Testis (tissue), 3 donors: Measurements from ENCODE around the gene CLPSL2. TPM values are rescaled to one million over a fixed set of nuclear protein-coding genes. Genes with fewer than 3 reads are reported as not detected.

Experiments used
- DNase-seq: peaks from one replicate; pipeline ENCODE4 v3.0.0-alpha.2; 2019
- H3K27ac ChIP-seq, 2 donors: fragments of 200-600 bp; sonication (generic); one replicate each; pipeline ENCODE4 v1.5.1; 2019
- H3K27me3 ChIP-seq: fragments of 200-600 bp; sonication (generic); one replicate; pipeline ENCODE4 v1.5.1; 2019
- H3K36me3 ChIP-seq: fragments of 200-600 bp; sonication (generic); one replicate; pipeline ENCODE4 v1.5.1; 2017; ENCODE audit warnings: low read depth; ENCODE audit errors: missing control alignments
- H3K4me1 ChIP-seq: fragments of 200-600 bp; sonication (generic); one replicate; pipeline ENCODE4 v1.5.1; 2019
- H3K4me3 ChIP-seq, 2 donors: fragments of 200-600 bp; sonication (generic); one replicate each; pipeline ENCODE4 v1.5.1; 2017 to 2019
- H3K9me3 ChIP-seq: fragments of 200-600 bp; sonication (generic); one replicate; pipeline ENCODE4 v1.5.1; 2017
- POLR2A ChIP-seq: fragments of 450-650 bp; IDR thresholded peaks from one replicate; pipeline ENCODE4 v1.6.1; 2017; ENCODE audit warnings: antibody characterized with exemption, mild to moderate bottlenecking, moderate library complexity
- WGBS, 2 donors: methylation state at CpG; one replicate each; pipeline ENCODE4 v1.1.5; 2018; 5-methylcytosine and 5-hydroxymethylcytosine counted together
- intact Hi-C: fragments of 100-400 bp; cut with DNase I; formaldehyde crosslinking; loops from one replicate; pipeline ENCODE4 v1.15.1; 2023; ENCODE audit warnings: low total_unique reads
- polyA plus RNA-seq: library from polyadenylated mRNA; stranded (reverse); fragments of 350-450 nt; fragmentation: Illumina TruSeq; extraction: RNeasy Lipid Tissue Mini Kit (QIAGEN cat#74804); gene quantifications from one replicate; pipeline ENCODE4 v1.2.3, GENCODE V29; 2014; ENCODE audit warnings: low read depth, low replicate concordance; ENCODE audit not compliant: insufficient read depth
- total RNA-seq, 2 donors: library from RNA; depleted of rRNA; stranded (reverse); fragments of >200 nt; gene quantifications; one replicate each; pipeline ENCODE4 v1.2.3, GENCODE V29; 2016
- TF ChIP-seq, protein P1 (sequence below), 3 experiments: fragments of 450-650 bp in 2 of 3; fragments of 200-600 bp in 1 of 3; sonication (generic) in 1 of 3; IDR thresholded peaks; one replicate each; pipeline ENCODE4 v1.5.1; 2016 to 2019; ENCODE audit warnings: antibody characterized with exemption in 3 of 3, mild to moderate bottlenecking in 2 of 3, moderate library complexity in 1 of 3

CLPSL2 gene
- total and polyA plus RNA-seq, 3 donors from 2014 or later: not detected

DNA sequence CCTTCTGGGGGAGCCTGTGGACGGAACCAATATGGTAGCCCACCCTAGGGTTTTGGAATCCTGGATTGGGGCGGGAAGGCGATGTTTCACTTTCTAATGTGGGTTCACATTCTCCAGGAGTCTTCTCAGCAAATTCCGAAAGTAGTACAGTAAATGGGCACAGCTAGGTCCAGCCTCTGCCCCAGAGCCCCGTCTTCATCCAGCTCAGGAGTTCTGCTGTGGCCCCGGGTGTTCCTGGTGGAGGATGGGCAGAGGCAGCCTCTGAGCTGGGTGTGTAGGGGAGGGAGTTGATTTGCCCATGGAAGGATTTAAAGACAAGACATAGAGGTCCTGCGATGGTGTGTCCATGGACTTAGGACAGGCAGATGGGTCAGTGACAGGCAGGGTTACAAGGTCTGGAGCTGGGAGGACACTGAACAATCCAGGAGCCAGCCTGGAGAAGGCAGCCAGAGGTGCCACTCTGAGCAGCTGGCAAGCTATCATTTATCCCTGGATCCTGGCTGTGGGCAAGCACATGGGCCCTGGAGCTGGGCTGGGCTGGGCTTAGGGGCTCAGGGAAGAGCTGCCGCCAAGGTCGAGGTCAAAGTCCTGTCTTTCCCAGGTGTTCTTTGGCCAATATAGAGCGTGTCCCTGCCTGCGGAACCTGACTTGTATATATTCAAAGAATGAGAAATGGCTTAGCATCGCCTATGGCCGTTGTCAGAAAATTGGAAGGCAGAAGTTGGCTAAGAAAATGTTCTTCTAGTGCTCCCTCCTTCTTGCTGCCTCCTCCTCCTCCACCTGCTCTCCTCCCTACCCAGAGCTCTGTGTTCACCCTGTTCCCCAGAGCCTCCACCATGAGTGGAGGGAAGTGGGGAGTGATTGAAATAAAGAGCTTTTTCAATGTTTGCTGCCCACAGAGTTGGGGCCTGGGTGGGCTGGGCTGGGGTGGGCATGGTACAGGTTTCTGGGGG is 11.1 kb downstream of the CLPSL2 start:
- DNase-seq: no peak
- 68 to 76% methylated on average over 13 of the region's 13 CpGs for WGBS, 2 donors
- TF ChIP-seq, protein P1, sequence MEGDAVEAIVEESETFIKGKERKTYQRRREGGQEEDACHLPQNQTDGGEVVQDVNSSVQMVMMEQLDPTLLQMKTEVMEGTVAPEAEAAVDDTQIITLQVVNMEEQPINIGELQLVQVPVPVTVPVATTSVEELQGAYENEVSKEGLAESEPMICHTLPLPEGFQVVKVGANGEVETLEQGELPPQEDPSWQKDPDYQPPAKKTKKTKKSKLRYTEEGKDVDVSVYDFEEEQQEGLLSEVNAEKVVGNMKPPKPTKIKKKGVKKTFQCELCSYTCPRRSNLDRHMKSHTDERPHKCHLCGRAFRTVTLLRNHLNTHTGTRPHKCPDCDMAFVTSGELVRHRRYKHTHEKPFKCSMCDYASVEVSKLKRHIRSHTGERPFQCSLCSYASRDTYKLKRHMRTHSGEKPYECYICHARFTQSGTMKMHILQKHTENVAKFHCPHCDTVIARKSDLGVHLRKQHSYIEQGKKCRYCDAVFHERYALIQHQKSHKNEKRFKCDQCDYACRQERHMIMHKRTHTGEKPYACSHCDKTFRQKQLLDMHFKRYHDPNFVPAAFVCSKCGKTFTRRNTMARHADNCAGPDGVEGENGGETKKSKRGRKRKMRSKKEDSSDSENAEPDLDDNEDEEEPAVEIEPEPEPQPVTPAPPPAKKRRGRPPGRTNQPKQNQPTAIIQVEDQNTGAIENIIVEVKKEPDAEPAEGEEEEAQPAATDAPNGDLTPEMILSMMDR (IDR thresholded peaks at IDR 0.05): no peak
- no peak for TF ChIP-seq POLR2A

DNA sequence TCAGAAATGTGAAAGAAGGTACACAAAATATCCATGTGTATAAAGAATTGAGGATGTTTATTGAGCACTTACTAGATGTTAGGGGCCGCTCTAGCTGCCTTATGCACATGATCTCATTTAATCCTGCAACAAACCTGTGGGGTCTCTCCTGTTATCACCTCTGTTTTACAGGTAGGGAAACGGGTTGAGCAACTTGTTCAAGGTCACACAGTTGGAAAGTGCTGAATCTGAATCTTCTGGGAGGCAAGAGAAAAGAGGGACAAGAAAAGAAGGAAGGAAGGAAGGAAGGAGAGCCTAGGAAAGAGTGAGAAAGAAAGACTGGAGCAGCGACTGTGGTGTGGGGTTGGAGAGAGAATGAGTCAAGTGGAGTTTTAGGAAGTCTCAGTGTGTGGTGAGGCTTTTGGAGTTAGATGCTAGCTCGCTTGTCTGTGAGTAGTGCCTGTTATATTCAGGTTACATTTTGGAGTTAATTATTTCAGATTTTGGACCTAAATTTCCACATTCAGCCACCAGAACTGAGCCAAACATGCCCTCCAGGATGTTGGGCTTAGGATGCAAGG is 12.1 kb downstream of the CLPSL2 start:
- Histone ChIP-seq H3K9me3 (no peaks in the 10 kb centered on the region), H3K4me1 (no peaks in the 10 kb centered on the region), H3K4me3 (no peak overlapping the region), H3K36me3 (no peaks in the 10 kb centered on the region), H3K27ac (no peak overlapping the region), H3K27me3 (no peaks in the 10 kb centered on the region)
- DNase-seq: no peak
- intact Hi-C loops: no loop called here
- 68 to 69% methylated on average over 4 of the region's 4 CpGs for WGBS, 2 donors
- TF ChIP-seq, protein P1 (IDR thresholded peaks at IDR 0.05): no peak
- TF ChIP-seq POLR2A: no peak

More for the DNA sequence above, 11.1 kb downstream of the CLPSL2 start:
- Histone ChIP-seq H3K4me1 (no peaks in the 10 kb centered on the region), H3K36me3 (no peaks in the 10 kb centered on the region), H3K27me3 (no peaks in the 10 kb centered on the region), H3K4me3 (peak overlapping the region; percentile 24 to 40), H3K27ac (no peak overlapping the region), H3K9me3 (no peaks in the 10 kb centered on the region)
- intact Hi-C loops: loop anchor here (1.0 kb wide), 1 partner anchor 11 kb away; no protein-coding TSS in a partner anchor

DNA sequence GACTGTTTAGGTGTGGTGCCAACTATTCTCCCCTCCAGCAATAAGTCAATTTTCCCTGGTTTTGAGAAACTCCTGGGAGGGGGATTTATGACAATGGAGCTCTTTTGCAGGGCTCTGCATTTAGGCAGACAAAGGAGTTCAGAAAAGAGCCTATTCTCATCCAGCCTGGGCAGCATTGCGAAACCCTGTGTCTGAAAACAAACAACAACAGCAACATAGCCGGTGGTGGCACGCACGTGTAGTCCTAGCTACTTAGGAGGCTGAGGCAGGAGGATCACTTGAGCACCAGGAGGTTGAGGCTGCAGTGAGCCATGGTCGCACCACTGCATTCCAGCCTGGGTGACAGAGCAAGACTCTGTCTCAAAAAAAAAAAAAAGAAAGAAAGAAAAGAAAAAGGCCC is 14.3 kb downstream of the CLPSL2 start:
- 84 to 85% methylated on average over 5 of the region's 5 CpGs for WGBS, 2 donors
- Histone ChIP-seq H3K9me3 (no peaks in the 10 kb centered on the region), H3K27me3 (no peaks in the 10 kb centered on the region), H3K36me3 (no peaks in the 10 kb centered on the region), H3K27ac (no peak overlapping the region), H3K4me3 (no peak overlapping the region), H3K4me1 (no peaks in the 10 kb centered on the region)
- TF ChIP-seq POLR2A: no peak
- TF ChIP-seq, protein P1 (IDR thresholded peaks at IDR 0.05): no peak
- DNase-seq: no peak
- intact Hi-C loops: no loop called here

DNA sequence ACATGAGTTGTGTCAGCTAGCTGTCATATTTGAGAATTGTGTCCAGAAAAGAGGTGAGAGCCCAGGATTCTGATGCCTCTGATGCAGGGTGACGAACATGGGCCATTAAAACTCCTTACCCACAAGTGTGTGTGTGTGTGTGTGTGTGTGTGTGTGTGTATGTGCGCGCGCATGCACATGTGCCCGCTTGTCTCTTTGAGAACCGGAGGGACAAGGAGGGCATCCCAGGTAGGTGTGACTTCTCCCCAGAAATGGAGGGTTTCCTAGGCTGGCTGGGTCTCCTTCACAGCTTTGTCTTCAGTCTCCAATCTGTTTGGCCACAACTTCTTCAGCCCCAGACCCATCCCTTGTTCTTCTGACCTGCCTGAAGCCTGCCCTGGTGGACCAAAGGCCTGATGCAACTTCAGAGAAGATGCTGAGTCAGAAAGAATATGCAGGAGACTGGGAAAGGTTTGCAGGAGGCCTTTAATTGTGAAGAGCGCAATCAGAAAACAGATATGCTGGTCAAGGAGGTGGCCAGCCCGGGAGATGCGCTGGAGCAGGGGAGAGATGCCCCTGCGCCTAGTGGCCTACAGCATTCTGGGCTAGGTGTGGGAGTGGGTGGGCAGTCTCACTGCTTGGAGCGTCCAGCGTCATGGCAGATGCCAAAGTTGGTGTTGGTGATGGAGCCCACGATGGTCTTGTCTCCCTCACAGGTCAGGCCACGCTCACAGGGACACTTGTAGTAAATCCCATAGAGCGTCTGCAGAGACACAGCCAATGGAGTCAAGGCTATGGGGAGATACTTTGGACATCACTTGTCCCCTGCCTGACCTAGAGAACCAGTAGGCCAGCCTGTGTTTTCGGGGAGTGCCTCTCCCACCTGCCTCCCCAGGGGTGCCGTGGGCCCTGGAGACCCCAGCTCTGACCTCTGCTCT is 18.4 kb downstream of the CLPSL2 start:
- no peaks in the 10 kb centered on the region for H3K36me3 ChIP-seq
- H3K9me3 ChIP-seq: no peaks in the 10 kb centered on the region
- H3K27ac ChIP-seq: no peak overlapping the region
- WGBS, 2 donors: 90 to 93% methylated on average over 17 of the region's 17 CpGs
- no peak for DNase-seq
- intact Hi-C loops: no loop called here
- H3K27me3 ChIP-seq: no peaks in the 10 kb centered on the region
- no peak overlapping the region for H3K4me3 ChIP-seq
- TF ChIP-seq, protein P1 (IDR thresholded peaks at IDR 0.05): no peak
- no peak for TF ChIP-seq POLR2A
- H3K4me1 ChIP-seq: no peaks in the 10 kb centered on the region
